Mesendoderm (in vitro differentiated cells): ENCODE measurements around the gene POLR2F.

ENCODE experiments used
- DNase-seq: peaks from one replicate; pipeline ENCODE4 v3.0.0; 2013
- H2AK5ac ChIP-seq: 2 replicates; pipeline ENCODE4 v1.6.1; 2013; ENCODE audit warnings: low read length, inconsistent platforms
- H2BK120ac ChIP-seq: 2 replicates; pipeline ENCODE4 v1.6.1; 2013; ENCODE audit warnings: low read depth, mild to moderate bottlenecking, low read length, moderate library complexity, mixed read lengths
- H2BK15ac ChIP-seq: replicated peaks from 2 replicates; pipeline ENCODE4 v1.6.1; 2013; ENCODE audit warnings: low read depth, mild to moderate bottlenecking, moderate library complexity
- H2BK5ac ChIP-seq: 2 replicates; pipeline ENCODE4 v1.6.1; 2013; ENCODE audit warnings: low read length, inconsistent platforms
- H3K18ac ChIP-seq: 2 replicates; pipeline ENCODE4 v1.6.1; 2013; ENCODE audit warnings: mild to moderate bottlenecking, low read length, mixed read lengths
- H3K23ac ChIP-seq: one replicate; pipeline ENCODE4 v1.6.1; 2013; ENCODE audit warnings: low read length
- H3K27ac ChIP-seq: 2 replicates; pipeline ENCODE4 v1.5.1; 2013; ENCODE audit warnings: low read depth, mild to moderate bottlenecking, inconsistent platforms, low read length, moderate library complexity
- H3K27me3 ChIP-seq: 2 replicates; pipeline ENCODE4 v1.6.1; 2013; ENCODE audit warnings: low read length, control low read depth, mild to moderate bottlenecking, inconsistent platforms; ENCODE audit not compliant: insufficient read depth, poor library complexity
- H3K36me3 ChIP-seq: 2 replicates; pipeline ENCODE4 v1.6.1; 2013; ENCODE audit warnings: low read length, inconsistent platforms; ENCODE audit not compliant: control insufficient read depth, insufficient read depth
- H3K4ac ChIP-seq: one replicate; pipeline ENCODE4 v1.6.1; 2013; ENCODE audit warnings: low read depth, mild to moderate bottlenecking, low read length, moderate library complexity
- H3K4me1 ChIP-seq: 2 replicates; pipeline ENCODE4 v1.6.1; 2013; ENCODE audit warnings: low read depth, low read length, inconsistent platforms; ENCODE audit not compliant: control insufficient read depth
- H3K4me2 ChIP-seq: 2 replicates; pipeline ENCODE4 v1.6.1; 2013; ENCODE audit warnings: low read length
- H3K4me3 ChIP-seq: 2 replicates; pipeline ENCODE4 v1.5.1; 2013; ENCODE audit warnings: mild to moderate bottlenecking, low read length
- H3K56ac ChIP-seq: one replicate; pipeline ENCODE4 v1.6.1; 2013; ENCODE audit warnings: low read length
- H3K79me1 ChIP-seq: 2 replicates; pipeline ENCODE4 v1.6.1; 2013; ENCODE audit warnings: low read length, inconsistent platforms
- H3K79me2 ChIP-seq: 2 replicates; pipeline ENCODE4 v1.6.1; 2013; ENCODE audit warnings: mild to moderate bottlenecking, low read length; ENCODE audit not compliant: control insufficient read depth, insufficient read depth
- H3K9ac ChIP-seq: 2 replicates; pipeline ENCODE4 v1.6.1; 2013; ENCODE audit warnings: low read length, inconsistent platforms
- H4K5ac ChIP-seq: one replicate; pipeline ENCODE4 v1.6.1; 2013; ENCODE audit warnings: low read length
- H4K8ac ChIP-seq: one replicate; pipeline ENCODE4 v1.6.1; 2013; ENCODE audit warnings: low read depth, mild to moderate bottlenecking, control low read depth, low read length, moderate library complexity
- WGBS: extraction: QIAGEN DNeasy Blood & Tissue Kit; methylation state at CpG from one replicate; pipeline ENCODE4 v1.1.7; 2013; ENCODE audit warnings: low lambda C conversion rate, missing lambda C conversion rate; ENCODE audit not compliant: insufficient coverage; ENCODE audit errors: extremely low coverage; 5-methylcytosine and 5-hydroxymethylcytosine counted together

Gene POLR2F

DNA sequence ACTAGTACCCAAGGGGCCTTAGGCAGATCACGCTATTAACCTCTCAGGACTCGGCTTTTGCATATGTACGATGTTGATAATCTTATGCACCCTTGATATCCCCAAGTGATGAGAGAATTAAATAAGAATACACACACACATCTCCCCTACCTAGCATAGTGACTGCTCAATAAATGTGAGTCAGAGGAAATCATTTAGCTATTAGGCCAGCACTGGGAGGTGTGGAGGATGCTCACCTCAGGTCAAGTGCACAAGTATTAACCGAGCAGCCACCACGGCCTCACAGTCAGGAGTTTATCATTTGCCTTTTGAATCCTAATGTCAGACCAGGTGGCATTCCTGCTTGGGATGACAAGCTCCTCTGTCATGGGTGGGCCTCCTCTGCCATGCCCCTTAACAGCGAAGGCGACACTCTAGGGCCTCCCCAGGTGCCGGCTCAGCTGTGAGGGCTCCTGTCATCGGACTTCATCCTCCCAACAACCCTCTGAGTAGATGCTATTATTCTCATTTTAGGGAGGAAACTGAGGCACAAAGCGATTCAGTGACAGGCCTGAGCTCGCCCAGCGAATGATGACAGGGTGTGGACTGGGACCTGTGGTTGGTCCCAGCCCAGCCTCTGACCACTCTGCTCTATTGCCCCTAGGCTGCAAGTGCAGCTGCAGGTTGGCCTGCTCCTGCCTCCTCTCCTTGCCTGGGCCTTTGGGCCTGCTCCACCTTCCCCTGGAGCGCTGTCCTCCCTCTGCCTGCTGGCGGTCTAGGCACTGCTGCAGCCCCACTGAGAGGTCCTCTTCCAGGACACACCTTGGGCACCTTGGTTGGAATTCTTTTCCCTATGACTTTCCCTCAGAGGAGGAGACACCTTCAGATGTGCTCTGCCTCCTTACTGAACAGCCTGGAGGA, 35.9 kb downstream of the POLR2F start:
- no peak overlapping the region for H2BK5ac ChIP-seq
- no peak overlapping the region for H3K4me3 ChIP-seq
- H3K9ac ChIP-seq: no peak overlapping the region
- no peak overlapping the region for H3K23ac ChIP-seq
- no peaks in the 10 kb centered on the region for H3K79me2 ChIP-seq
- no peak overlapping the region for H2BK120ac ChIP-seq
- no peak overlapping the region for H4K5ac ChIP-seq
- H3K27me3 ChIP-seq: no peaks in the 10 kb centered on the region
- no peak overlapping the region for H2BK15ac ChIP-seq
- H2AK5ac ChIP-seq: no peak overlapping the region
- no peak overlapping the region for H3K4ac ChIP-seq
- no peak overlapping the region for H4K8ac ChIP-seq
- DNase-seq: no peak
- peaks cover 10% of the 10 kb centered on the region for H3K4me1 ChIP-seq
- H3K27ac ChIP-seq: no peak overlapping the region
- H3K36me3 ChIP-seq: no peaks in the 10 kb centered on the region
- no peak overlapping the region for H3K18ac ChIP-seq
- no peaks in the 10 kb centered on the region for H3K79me1 ChIP-seq
- H3K56ac ChIP-seq: no peak overlapping the region
- no peak overlapping the region for H3K4me2 ChIP-seq
- WGBS: no CpG with 5 or more reads among the region's 14 CpGs

DNA sequence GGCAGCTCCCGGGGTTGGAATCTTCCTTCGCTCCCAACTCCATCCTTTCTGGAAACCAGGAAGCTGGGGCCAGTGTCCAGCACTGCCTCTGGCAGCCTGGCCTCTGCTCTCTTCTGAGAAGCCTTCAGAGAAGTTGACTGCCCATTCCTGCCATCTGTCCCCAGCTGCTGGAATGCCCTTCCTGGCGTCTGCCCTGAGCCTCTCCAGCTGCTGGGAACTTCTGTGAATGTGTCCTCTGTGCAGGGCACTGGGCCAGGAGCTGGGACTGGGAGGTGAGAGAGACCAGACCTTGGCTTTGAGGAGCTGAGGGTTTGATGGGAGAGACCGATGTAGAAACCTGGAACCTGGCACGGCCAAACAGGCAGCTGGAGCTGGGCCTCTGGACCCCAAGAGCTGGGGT, 36.8 kb downstream of the POLR2F start:
- no peak for DNase-seq
- Histone ChIP-seq H3K4me3 (no peak overlapping the region), H3K9ac (no peak overlapping the region), H2AK5ac (no peak overlapping the region), H3K79me2 (no peaks in the 10 kb centered on the region), H3K4me1 (peaks cover 2% of the 10 kb centered on the region), H3K23ac (no peak overlapping the region), H3K56ac (no peak overlapping the region), H2BK5ac (no peak overlapping the region), H3K4ac (no peak overlapping the region), H2BK15ac (no peak overlapping the region), H3K27me3 (no peaks in the 10 kb centered on the region), H3K4me2 (no peak overlapping the region), H3K36me3 (no peaks in the 10 kb centered on the region), H3K27ac (no peak overlapping the region), H3K18ac (no peak overlapping the region), H3K79me1 (no peaks in the 10 kb centered on the region), H2BK120ac (no peak overlapping the region), H4K5ac (no peak overlapping the region), H4K8ac (no peak overlapping the region)
- WGBS: no CpG with 5 or more reads among the region's 5 CpGs

DNA sequence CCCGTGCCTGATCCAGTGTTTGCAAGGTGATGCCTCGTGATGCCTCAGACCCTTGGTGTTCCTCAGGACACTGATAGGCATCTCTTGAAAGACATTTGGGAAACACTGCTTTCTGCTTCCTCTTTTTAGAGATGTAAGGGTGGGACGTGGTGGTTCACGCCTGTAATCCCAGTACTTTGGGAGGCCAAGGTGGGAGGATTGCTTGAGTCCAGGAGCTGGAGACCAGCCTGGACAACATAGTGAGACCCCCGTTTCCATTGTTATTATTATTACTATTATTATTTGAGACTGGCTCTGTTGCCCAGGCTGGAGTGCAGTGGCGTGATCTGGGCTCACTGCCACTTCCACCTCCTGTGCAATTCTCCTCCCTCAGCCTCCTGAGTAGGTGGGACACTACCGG, 37.4 kb downstream of the POLR2F start:
- no peak overlapping the region for H2AK5ac ChIP-seq
- no CpG with 5 or more reads among the region's 7 CpGs for WGBS
- H3K4me1 ChIP-seq: no peaks in the 10 kb centered on the region
- no peak overlapping the region for H4K8ac ChIP-seq
- H3K79me1 ChIP-seq: no peaks in the 10 kb centered on the region
- H4K5ac ChIP-seq: no peak overlapping the region
- H3K18ac ChIP-seq: no peak overlapping the region
- no peak overlapping the region for H2BK5ac ChIP-seq
- H3K36me3 ChIP-seq: no peaks in the 10 kb centered on the region
- H3K4me2 ChIP-seq: no peak overlapping the region
- DNase-seq: no peak
- no peaks in the 10 kb centered on the region for H3K79me2 ChIP-seq
- no peak overlapping the region for H2BK15ac ChIP-seq
- no peak overlapping the region for H3K4me3 ChIP-seq
- H3K9ac ChIP-seq: no peak overlapping the region
- no peak overlapping the region for H3K56ac ChIP-seq
- H3K27me3 ChIP-seq: no peaks in the 10 kb centered on the region
- no peak overlapping the region for H2BK120ac ChIP-seq
- H3K27ac ChIP-seq: no peak overlapping the region
- no peak overlapping the region for H3K23ac ChIP-seq
- H3K4ac ChIP-seq: no peak overlapping the region

DNA sequence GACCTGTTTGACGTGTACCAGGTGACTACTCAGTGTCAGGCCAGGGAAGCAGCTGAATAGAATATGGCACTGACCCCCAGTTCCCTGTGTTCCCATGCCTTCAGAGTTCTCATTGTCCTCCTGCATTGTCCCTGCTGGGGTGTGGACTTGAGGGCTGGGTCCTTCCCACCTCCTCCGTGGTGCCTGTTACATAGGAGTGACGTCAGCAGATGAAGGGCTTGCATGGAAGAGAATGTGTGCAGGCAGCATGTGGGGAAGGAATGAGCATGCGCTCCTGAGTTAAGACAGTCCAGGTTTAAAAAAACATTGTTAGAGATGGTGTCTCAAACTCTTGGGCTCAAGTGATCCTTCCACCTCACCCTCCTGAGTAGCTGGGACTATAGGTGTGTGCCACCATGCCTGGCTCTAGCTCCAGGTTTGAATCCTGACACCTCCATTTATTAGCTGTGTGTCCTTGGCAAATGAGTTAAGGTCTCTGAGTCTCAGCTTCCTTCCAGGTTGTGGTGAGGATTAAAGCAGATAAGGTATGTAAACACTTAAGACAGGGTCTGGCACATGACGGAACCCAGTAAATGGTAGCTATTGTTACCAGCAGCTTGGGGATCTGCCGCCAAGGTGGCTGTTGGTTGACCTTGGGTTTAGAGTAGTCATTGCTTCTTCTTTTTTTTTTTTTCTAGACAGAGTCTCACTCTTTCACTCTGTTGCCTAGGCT, 38.4 kb downstream of the POLR2F start:
- Histone ChIP-seq H4K5ac (no peak overlapping the region), H3K23ac (no peak overlapping the region), H3K4ac (no peak overlapping the region), H3K79me2 (no peaks in the 10 kb centered on the region), H3K27me3 (no peaks in the 10 kb centered on the region), H3K4me1 (no peaks in the 10 kb centered on the region), H2BK5ac (no peak overlapping the region), H3K56ac (no peak overlapping the region), H3K36me3 (no peaks in the 10 kb centered on the region), H2BK120ac (no peak overlapping the region), H3K9ac (no peak overlapping the region), H4K8ac (no peak overlapping the region), H3K4me3 (no peak overlapping the region), H3K4me2 (no peak overlapping the region), H3K27ac (no peak overlapping the region), H3K79me1 (no peaks in the 10 kb centered on the region), H3K18ac (no peak overlapping the region), H2BK15ac (no peak overlapping the region), H2AK5ac (no peak overlapping the region)
- WGBS: no CpG with 5 or more reads among the region's 6 CpGs
- no peak for DNase-seq

- H3K27ac ChIP-seq: no peak overlapping the region
- H2AK5ac ChIP-seq: no peak overlapping the region
- H3K9ac ChIP-seq: no peak overlapping the region
- no peak overlapping the region for H3K4me2 ChIP-seq
- no peaks in the 10 kb centered on the region for H3K27me3 ChIP-seq
- no peak overlapping the region for H3K4me3 ChIP-seq
- no peak overlapping the region for H3K18ac ChIP-seq
- H2BK15ac ChIP-seq: no peak overlapping the region
- H3K79me2 ChIP-seq: no peaks in the 10 kb centered on the region
- no peak overlapping the region for H2BK120ac ChIP-seq
- DNase-seq: no peak
- H3K4ac ChIP-seq: no peak overlapping the region
- H3K23ac ChIP-seq: no peak overlapping the region
- no peaks in the 10 kb centered on the region for H3K36me3 ChIP-seq
- H4K8ac ChIP-seq: no peak overlapping the region
- H3K79me1 ChIP-seq: no peaks in the 10 kb centered on the region
- no peak overlapping the region for H4K5ac ChIP-seq
- H3K4me1 ChIP-seq: no peaks in the 10 kb centered on the region
- no peak overlapping the region for H3K56ac ChIP-seq
- no peak overlapping the region for H2BK5ac ChIP-seq
- WGBS: no CpG with 5 or more reads among the region's 6 CpGs
These were observed 40.5 kb downstream of the POLR2F start for GRCh38 chr22:37994049-37994448.
